Measurements from ENCODE around the gene FAM43A.

DNA sequence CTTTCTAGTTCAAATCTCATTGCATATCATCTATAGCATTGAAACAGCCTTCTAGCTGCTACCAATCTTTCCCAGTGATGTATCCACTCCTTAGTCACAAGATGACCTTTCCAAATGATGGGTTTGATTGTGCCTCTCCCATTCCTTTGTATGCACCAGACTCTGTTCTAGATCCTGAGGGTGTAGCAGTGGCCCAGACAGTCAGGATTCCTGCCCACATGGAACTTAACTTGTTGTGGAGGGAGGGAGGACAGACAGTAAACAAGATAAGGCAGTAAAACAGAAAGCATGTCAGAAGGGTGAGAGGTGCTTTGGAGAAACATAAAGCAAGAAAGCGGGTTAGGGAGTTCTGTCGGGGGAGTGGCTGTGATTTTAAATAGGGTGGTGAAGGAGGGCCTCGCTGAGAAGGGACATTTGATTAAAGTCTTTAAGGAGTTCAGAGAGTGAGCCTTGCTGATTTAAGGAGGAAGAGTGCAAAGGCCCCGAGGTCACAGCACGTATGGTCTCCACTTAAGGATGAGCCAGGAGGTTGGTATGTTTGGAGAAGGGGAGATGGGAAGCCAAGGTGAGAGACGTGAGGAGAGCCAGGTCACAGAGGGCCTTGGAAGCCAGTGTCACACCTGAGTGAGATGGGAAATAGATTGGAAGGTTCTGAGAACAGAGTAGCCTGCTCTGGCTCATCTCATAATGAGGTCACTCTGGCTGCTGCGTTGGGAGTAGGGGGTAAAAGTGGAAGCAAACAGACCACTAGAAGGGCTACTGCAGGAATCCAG is 38.3 kb downstream of the FAM43A start:
- TF ChIP-seq, protein P1, sequence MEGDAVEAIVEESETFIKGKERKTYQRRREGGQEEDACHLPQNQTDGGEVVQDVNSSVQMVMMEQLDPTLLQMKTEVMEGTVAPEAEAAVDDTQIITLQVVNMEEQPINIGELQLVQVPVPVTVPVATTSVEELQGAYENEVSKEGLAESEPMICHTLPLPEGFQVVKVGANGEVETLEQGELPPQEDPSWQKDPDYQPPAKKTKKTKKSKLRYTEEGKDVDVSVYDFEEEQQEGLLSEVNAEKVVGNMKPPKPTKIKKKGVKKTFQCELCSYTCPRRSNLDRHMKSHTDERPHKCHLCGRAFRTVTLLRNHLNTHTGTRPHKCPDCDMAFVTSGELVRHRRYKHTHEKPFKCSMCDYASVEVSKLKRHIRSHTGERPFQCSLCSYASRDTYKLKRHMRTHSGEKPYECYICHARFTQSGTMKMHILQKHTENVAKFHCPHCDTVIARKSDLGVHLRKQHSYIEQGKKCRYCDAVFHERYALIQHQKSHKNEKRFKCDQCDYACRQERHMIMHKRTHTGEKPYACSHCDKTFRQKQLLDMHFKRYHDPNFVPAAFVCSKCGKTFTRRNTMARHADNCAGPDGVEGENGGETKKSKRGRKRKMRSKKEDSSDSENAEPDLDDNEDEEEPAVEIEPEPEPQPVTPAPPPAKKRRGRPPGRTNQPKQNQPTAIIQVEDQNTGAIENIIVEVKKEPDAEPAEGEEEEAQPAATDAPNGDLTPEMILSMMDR (IDR thresholded peaks at IDR 0.05 in 4 of 5, conservative IDR thresholded peaks at IDR 0.05 in 1 of 5): no peak
- TF ChIP-seq POLR2A (IDR thresholded peaks at IDR 0.05): no peak
